ENCODE results near the gene RABL2B.

RABL2B gene

GRCh38 chr22:50737728-50738648 lies 45.4 kb downstream of the RABL2B start, which contains the start of gene ACR:
Gene ACR (plus strand): TSS chr22:50738204. CDS start chr22:50738236, 32 bp downstream.
- no peak within 1 kb of the TSS for H3K4me3 ChIP-seq (ENCODE audit: low read length, poor library complexity, severe bottlenecking)
- H4K20me1 ChIP-seq (ENCODE audit: insufficient read depth, low read length, poor library complexity, severe bottlenecking) = no peaks in the 10 kb centered on the region
- H3K9me3 ChIP-seq (ENCODE audit: insufficient read depth, low read depth, low read length) = no peaks in the 10 kb centered on the region; the same call in 1 of the 2 replicates
- no peaks in the 10 kb centered on the region for H3K4me1 ChIP-seq (ENCODE audit: insufficient read depth, low read length, poor library complexity, severe bottlenecking)
- no peaks in the 10 kb centered on the region for H3F3A ChIP-seq (ENCODE audit: low read depth)
- TF ChIP-seq EZH2phosphoT487 (IDR thresholded peaks at IDR 0.05; ENCODE audit: borderline replicate concordance) (no peak), CTCF (conservative IDR thresholded peaks at IDR 0.05; ENCODE audit: low read length) (no peak)
- no peak within 1 kb of the TSS for H3K9ac ChIP-seq (ENCODE audit: low read depth, low read length, poor library complexity, severe bottlenecking)
- H3K36me3 ChIP-seq (ENCODE audit: insufficient read depth, low read length) = no peaks in the 10 kb centered on the region
- H2AFZ ChIP-seq (ENCODE audit: low read length) = no peak within 1 kb of the TSS
- no peak within 1 kb of the TSS for H3K4me2 ChIP-seq (ENCODE audit: low read depth, low read length, poor library complexity, severe bottlenecking)
- H3K79me2 ChIP-seq (ENCODE audit: insufficient read depth, low read length) = no peaks in the 10 kb centered on the region
- H3K9me2 ChIP-seq (replicated peaks; ENCODE audit: low read depth, low read length) = no peaks in the 10 kb centered on the region
- H3K27me3 ChIP-seq (ENCODE audit: insufficient read depth, low read length, poor library complexity, severe bottlenecking) = no peaks in the 10 kb centered on the region

- Histone ChIP-seq H3K4me2 (ENCODE audit: low read depth, low read length, poor library complexity, severe bottlenecking) (no peak overlapping the region), H3K9me2 (replicated peaks; ENCODE audit: low read depth, low read length) (no peaks in the 10 kb centered on the region), H2AFZ (ENCODE audit: low read length) (no peak overlapping the region), H4K20me1 (ENCODE audit: insufficient read depth, low read length, poor library complexity, severe bottlenecking) (no peaks in the 10 kb centered on the region), H3F3A (ENCODE audit: low read depth) (no peaks in the 10 kb centered on the region), H3K4me3 (ENCODE audit: low read length, poor library complexity, severe bottlenecking) (no peak overlapping the region), H3K27me3 (ENCODE audit: insufficient read depth, low read length, poor library complexity, severe bottlenecking) (no peaks in the 10 kb centered on the region), H3K9me3 (ENCODE audit: insufficient read depth, low read depth, low read length) (no peaks in the 10 kb centered on the region; the same call in 1 of the 2 replicates), H3K36me3 (ENCODE audit: insufficient read depth, low read length) (no peaks in the 10 kb centered on the region), H3K4me1 (ENCODE audit: insufficient read depth, low read length, poor library complexity, severe bottlenecking) (no peaks in the 10 kb centered on the region), H3K9ac (ENCODE audit: low read depth, low read length, poor library complexity, severe bottlenecking) (no peak overlapping the region), H3K79me2 (ENCODE audit: insufficient read depth, low read length) (no peaks in the 10 kb centered on the region)
- no peak for TF ChIP-seq CTCF (conservative IDR thresholded peaks at IDR 0.05; ENCODE audit: low read length)
- no peak for TF ChIP-seq EZH2phosphoT487 (IDR thresholded peaks at IDR 0.05; ENCODE audit: borderline replicate concordance)
These were observed 47.8 kb downstream of the RABL2B start for GRCh38 chr22:50735739-50736030.

GRCh38 chr22:50734986-50735738 lies 48.3 kb downstream of the RABL2B start:
- Histone ChIP-seq H3K9me3 (ENCODE audit: insufficient read depth, low read depth, low read length) (no peaks in the 10 kb centered on the region; the same call in 1 of the 2 replicates), H3K9ac (ENCODE audit: low read depth, low read length, poor library complexity, severe bottlenecking) (no peak overlapping the region), H3F3A (ENCODE audit: low read depth) (no peaks in the 10 kb centered on the region), H3K36me3 (ENCODE audit: insufficient read depth, low read length) (no peaks in the 10 kb centered on the region), H3K4me2 (ENCODE audit: low read depth, low read length, poor library complexity, severe bottlenecking) (no peak overlapping the region), H3K27me3 (ENCODE audit: insufficient read depth, low read length, poor library complexity, severe bottlenecking) (no peaks in the 10 kb centered on the region), H2AFZ (ENCODE audit: low read length) (no peak overlapping the region), H3K4me3 (ENCODE audit: low read length, poor library complexity, severe bottlenecking) (no peak overlapping the region), H4K20me1 (ENCODE audit: insufficient read depth, low read length, poor library complexity, severe bottlenecking) (no peaks in the 10 kb centered on the region), H3K4me1 (ENCODE audit: insufficient read depth, low read length, poor library complexity, severe bottlenecking) (no peaks in the 10 kb centered on the region), H3K79me2 (ENCODE audit: insufficient read depth, low read length) (no peaks in the 10 kb centered on the region), H3K9me2 (replicated peaks; ENCODE audit: low read depth, low read length) (no peaks in the 10 kb centered on the region)
- TF ChIP-seq EZH2phosphoT487 (IDR thresholded peaks at IDR 0.05; ENCODE audit: borderline replicate concordance) (no peak), CTCF (conservative IDR thresholded peaks at IDR 0.05; ENCODE audit: low read length) (no peak)

Measured in Loucy (cell line).